NK-92 (cell line): ENCODE data around the gene KCND2.
"Not testable (repeated sequence)": the region's sequence is repeated elsewhere in the genome, so short reads cannot be mapped to it uniquely, and the experiment has no call there.

Experiments
- DNase-seq: peaks from one replicate; lab custom pipeline; 2025; ENCODE audit not compliant: unreplicated experiment; lab: John Stamatoyannopoulos, UW

Gene KCND2

GRCh38 chr7:120272701-120273475 lies at the start of gene KCND2:
Gene KCND2 (plus strand): TSS chr7:120273175.
- no peak for DNase-seq

DNA sequence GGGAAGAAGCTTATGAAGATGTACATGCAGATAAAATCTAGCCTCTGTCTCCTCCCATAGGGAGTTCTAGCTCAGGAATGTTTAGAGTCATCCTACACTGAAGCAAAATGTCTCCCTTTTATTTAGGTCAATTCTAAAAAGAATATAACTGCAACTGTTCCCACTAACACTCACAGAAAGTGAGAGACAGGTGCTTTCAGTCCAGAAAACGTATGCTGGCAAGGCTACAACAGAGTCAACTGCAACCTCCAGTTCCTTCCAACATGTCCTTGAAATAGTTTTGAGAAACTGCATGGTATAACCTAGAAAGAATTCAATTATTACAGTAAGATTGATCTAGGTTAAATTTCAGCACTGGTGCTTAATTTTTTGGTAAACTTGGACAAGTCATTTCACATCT lies 46.8 kb upstream of the KCND2 start:
- DNase-seq: no peak

DNA sequence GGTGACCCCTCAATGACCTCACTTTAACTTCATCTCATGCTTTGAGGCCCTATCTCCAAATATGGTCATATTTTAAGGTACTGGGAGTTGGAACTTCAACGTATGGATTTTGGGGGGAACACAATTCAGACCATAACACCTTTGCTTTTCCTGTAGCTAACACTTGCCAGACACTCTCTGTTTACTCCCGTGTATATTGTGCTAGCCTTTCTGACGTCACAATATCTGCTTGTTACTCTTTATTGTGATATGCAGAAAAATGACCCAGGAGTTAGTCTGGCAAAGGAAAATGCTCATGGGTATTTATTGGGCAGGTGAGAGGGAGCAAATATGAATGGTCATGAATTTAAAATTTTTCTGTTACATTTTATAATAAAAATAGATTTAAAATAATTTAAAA lies 45.7 kb upstream of the KCND2 start:
- no peak for DNase-seq

DNA sequence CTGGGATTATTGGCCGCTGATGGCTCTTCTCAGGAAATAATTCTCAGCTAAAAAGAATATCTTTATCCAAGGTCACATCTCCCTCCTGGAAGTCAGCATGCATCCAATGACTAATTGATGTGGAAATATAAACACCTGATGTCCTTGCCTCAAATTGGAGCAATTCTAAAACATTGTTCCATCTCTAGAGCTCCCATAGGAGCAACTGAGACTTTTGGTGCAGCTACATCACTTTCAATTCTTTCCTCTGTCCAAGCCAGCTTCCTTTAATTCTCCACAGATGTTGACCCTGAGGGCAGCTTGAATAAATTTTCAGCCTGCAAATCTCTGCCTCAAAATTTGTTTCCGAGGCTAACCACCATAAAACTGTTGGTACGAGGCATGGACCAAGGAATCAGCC lies 43.9 kb upstream of the KCND2 start:
- no peak for DNase-seq

GRCh38 chr7:120233338-120233737 lies 39.6 kb upstream of the KCND2 start:
- no peak for DNase-seq

DNA sequence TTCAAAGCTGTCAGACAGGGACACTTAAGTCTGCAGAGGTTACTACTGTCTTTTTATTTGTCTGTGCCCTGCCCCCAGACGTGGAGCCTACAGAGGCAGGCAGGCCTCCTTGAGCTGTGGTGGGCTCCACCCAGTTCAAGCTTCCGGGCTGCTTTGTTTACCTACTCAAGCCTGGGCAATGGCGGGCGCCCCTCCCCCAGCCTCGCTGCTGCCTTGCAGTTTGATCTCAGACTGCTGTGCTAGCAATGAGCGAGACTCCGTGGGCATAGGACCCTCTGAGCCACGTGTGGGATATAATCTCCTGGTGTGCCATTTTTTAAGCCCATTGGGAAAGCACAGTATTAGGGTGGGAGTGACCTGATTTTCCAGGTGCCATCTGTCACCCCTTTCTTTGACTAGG lies 32.6 kb upstream of the KCND2 start:
- DNase-seq: not testable (repeated sequence)

GRCh38 chr7:120241973-120242372 lies 31.0 kb upstream of the KCND2 start:
- no peak for DNase-seq

- DNase-seq: no peak
Observed at GRCh38 chr7:120254845-120255244, 18.1 kb upstream of the KCND2 start.

GRCh38 chr7:120256344-120257070 lies 16.5 kb upstream of the KCND2 start:
- no peak for DNase-seq

DNA sequence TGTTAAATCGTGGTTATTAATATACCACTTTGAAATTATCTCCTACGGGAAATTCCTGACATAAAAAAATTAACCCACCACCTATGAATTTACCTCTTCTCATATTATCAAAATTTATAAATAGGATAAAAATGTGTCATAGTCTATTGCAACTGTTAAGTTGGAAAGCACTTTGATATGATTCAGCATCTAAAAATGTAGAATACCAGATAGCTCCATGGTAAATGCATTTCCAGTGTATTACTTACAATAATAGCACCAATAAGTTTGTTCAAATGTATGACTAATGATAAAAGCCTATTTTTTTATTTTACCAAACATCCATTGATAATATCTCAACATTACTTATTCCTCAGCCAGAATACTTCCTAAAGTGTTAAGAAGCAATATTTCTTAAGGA lies 13.6 kb upstream of the KCND2 start:
- DNase-seq: no peak

DNA sequence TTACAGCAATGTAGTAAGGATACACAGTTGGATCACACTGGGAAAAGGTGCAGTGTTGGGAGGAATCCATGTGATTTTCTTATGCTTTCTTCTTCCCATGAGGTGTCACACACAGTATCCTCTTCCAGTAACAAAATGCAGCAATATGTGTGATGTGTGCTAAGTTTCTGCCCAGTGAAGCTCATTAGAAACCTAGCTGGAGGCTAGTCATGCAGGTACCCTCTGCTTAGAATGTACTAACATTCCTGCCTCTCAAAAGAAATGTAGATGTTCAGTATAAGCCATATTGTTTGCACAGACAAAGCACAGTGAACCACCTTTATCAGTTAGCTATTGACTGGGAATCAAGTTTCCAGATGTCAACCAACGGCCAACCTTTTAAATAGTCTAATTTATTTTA lies 12.9 kb upstream of the KCND2 start:
- no peak for DNase-seq

GRCh38 chr7:120272261-120272660 lies 714 bp upstream of the KCND2 start:
- DNase-seq: no peak

DNA sequence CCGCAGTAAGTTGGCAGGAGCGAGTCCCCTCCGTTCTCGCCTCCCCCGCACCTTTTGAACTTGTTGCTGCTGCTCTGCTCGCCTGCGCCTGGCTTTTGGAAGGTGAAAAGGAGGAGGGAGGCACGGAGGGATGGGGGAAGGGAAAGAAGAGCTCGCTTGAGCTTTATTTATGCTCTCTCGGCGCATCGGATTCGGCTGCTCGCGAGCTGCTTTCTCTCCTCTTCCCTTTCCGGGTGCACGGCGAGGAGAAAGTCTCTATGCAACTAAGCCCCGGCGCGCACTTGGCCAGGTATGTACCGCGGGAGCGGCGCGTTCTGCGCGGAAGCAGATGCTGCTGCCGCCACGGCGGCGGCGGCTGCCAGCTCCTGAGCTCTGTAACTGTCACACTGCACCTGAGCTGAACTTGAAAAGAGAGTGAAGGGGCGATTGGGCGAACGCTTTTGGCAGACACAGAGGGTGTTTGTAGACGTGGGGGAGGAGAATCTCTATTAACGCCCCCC lies 551 bp downstream of the KCND2 start:
- no peak for DNase-seq

DNA sequence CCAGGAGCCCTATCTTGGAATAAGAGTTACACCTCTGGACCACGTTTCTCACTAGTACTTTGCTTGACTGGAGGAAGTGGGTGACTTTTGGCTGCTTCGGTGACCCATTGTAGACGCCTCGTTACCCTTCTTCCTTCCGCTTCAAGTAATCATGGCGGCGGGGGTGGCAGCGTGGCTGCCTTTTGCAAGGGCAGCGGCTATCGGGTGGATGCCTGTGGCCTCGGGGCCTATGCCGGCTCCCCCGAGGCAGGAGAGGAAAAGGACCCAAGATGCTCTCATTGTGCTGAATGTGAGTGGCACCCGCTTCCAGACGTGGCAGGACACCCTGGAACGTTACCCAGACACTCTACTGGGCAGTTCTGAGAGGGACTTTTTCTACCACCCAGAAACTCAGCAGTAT lies 1.5 kb downstream of the KCND2 start:
- DNase-seq: no peak

- DNase-seq: no peak
Observed at GRCh38 chr7:120274899-120275298, 1.9 kb downstream of the KCND2 start.

GRCh38 chr7:120276720-120277119 lies 3.7 kb downstream of the KCND2 start:
- no peak for DNase-seq

- DNase-seq: no peak
Observed at GRCh38 chr7:120278773-120279172, 5.8 kb downstream of the KCND2 start.

- no peak for DNase-seq
Observed at GRCh38 chr7:120280743-120281142, 7.8 kb downstream of the KCND2 start.

- no peak for DNase-seq
Observed at GRCh38 chr7:120293027-120293426, 20.1 kb downstream of the KCND2 start.

DNA sequence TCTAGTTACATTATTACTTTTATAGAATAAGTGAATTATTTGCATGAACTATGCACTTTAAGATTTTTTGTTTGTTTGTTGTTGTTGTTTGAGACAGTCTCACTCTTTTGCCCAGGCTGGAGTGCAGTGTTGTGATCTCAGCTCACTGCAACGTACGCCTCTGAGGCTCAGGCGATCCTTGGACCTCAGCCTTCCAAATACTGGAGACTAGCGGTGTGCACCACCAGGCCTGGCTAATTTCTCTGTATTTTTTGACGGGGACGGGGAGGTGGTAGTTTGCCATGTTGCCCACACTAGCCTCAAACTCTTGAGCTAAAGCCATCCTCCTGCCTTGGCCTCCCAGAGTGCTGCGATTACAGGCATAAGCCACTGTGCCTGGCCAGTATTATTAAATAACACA lies 29.2 kb downstream of the KCND2 start:
- DNase-seq: no peak

DNA sequence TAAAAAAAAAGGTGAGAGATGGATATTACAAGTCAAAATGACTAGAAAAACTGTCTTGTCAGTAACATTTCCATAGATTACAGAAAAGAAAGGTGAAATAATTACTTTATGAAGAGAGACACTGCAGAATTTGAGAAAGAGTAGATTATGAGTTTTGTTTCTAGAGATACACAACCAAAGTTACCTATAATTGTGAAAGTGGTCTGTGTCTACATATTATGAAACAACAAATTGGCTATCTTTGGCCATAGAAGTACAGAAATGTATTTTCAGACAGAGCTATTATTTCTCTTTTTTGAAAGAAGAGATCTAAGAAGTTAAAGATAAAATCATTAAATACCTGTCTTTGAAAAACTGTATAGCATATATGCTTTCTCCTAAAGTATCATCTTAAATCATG lies 30.1 kb downstream of the KCND2 start:
- DNase-seq: no peak

DNA sequence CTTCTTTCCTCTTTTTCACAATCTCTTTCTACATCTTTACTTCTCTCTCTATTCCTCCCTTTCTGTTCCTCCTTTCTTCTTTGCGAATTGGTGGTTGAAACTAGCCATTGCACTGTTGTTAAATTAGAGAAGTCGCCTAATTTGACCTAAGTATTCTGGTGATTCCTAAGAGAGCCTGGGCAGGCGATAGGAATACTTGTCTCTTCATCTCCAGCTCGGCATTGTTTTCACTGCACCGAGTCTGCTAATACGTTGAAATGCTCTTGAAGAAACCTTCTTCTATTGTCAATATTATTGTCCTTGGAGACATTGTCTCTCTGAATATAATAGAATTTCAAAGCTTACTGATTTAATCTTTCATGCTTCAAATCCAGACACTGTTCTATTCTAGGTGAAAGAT lies 31.7 kb downstream of the KCND2 start:
- no peak for DNase-seq
